ENCODE measurements around the gene OR2M4.
"Not testable (repeated sequence)": the region's sequence is repeated elsewhere in the genome, so short reads cannot be mapped to it uniquely, and the experiment has no call there.

GRCh38 chr1:248259309-248259708 lies 28.1 kb downstream of the OR2M4 start:
- not testable (repeated sequence) for TF ChIP-seq POLR2A (IDR thresholded peaks at IDR 0.05; ENCODE audit: extremely low read depth, insufficient read length); CTCF (IDR thresholded peaks at IDR 0.05; ENCODE audit: low read depth, low read length); MAX (IDR thresholded peaks at IDR 0.05; ENCODE audit: low read depth, low read length)
